Osteoblast (primary cell): ENCODE measurements around the gene ZNF750. TPM values are rescaled to one million over a fixed set of nuclear protein-coding genes. Genes with fewer than 3 reads are reported as not detected.

Source experiments
- DNase-seq: peaks from one replicate; pipeline ENCODE4 v3.0.0; 2011; ENCODE audit warnings: low spot score, mixed read lengths; ENCODE audit not compliant: insufficient read length; ENCODE audit errors: missing footprints
- H2AFZ ChIP-seq: 2 replicates; pipeline ENCODE4 v1.6.0; 2011; ENCODE audit warnings: mild to moderate bottlenecking, low read length
- H3K27ac ChIP-seq: 2 replicates; pipeline ENCODE4 v1.5.1; 2011; ENCODE audit warnings: mild to moderate bottlenecking, low read depth, low read length, moderate library complexity
- H3K27me3 ChIP-seq: 2 replicates; pipeline ENCODE4 v1.6.0; 2012; ENCODE audit warnings: mild to moderate bottlenecking, control low read depth, inconsistent platforms, low read length, moderate library complexity; ENCODE audit not compliant: insufficient read depth
- H3K36me3 ChIP-seq: 2 replicates; pipeline ENCODE4 v1.5.1; 2011; ENCODE audit warnings: mild to moderate bottlenecking, low read length, control low read depth, moderate library complexity; ENCODE audit not compliant: insufficient read depth
- H3K4me1 ChIP-seq: 2 replicates; pipeline ENCODE4 v1.5.1; 2011; ENCODE audit warnings: mild to moderate bottlenecking, low read length, control low read depth, moderate library complexity; ENCODE audit not compliant: insufficient read depth
- H3K4me2 ChIP-seq: 2 replicates; pipeline ENCODE4 v1.6.0; 2011; ENCODE audit warnings: mild to moderate bottlenecking, low read length; ENCODE audit not compliant: insufficient read depth
- H3K4me3 ChIP-seq: fragments of 200-600 bp; sonication (generic); 3 replicates; pipeline ENCODE4 v1.5.1; 2012; ENCODE audit warnings: mild to moderate bottlenecking, low read length, inconsistent platforms; ENCODE audit not compliant: insufficient read depth
- H3K79me2 ChIP-seq: 2 replicates; pipeline ENCODE4 v1.6.0; 2012; ENCODE audit warnings: mild to moderate bottlenecking, low read length, control low read depth, inconsistent platforms; ENCODE audit not compliant: insufficient read depth
- H3K9me3 ChIP-seq: 2 replicates; pipeline ENCODE4 v1.5.1; 2011; ENCODE audit warnings: low read depth, low read length, control low read depth
- H4K20me1 ChIP-seq: 2 replicates; pipeline ENCODE4 v1.6.0; 2012; ENCODE audit warnings: mild to moderate bottlenecking, low read length, control low read depth; ENCODE audit not compliant: insufficient read depth
- total RNA-seq: library from RNA; depleted of rRNA; stranded (reverse); fragments of >200 nt; gene quantifications from 2 replicates; pipeline ENCODE4 v1.2.3, GENCODE V29; 2012
- TF ChIP-seq, protein P1 (sequence below): IDR thresholded peaks from 2 replicates; pipeline ENCODE4 v1.5.1; 2011; ENCODE audit warnings: mild to moderate bottlenecking, low read depth, low read length, moderate library complexity; ENCODE audit errors: extremely low read depth

The ZNF750 gene
- total RNA-seq, 1 donor, result not detected

DNA sequence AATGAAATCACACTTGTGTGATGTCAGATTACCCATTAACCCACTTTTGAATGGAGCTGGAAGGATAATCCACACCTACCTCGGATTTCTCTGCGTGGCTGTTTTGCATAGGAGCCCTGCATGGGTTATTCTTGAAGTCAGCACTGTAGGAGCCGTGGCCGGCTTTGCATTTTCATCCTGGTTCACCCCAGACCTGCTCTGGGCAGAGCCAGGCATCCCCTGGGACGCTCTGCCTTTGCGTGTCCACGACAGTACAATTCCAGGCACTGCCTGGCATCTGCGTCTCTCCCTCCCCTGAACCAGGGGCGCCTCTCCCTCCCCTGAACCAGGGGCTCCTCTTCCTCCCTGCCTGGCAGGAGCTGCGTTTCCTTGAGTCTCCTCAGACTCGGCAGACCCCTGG lies 29.7 kb upstream of the ZNF750 start:
- Histone ChIP-seq H3K27ac (no peak overlapping the region), H3K9me3 (no peaks in the 10 kb centered on the region), H3K79me2 (peaks cover 27% of the 10 kb centered on the region), H3K4me1 (peaks cover 10% of the 10 kb centered on the region), H3K4me3 (no peak overlapping the region), H3K27me3 (no peaks in the 10 kb centered on the region), H3K4me2 (no peak overlapping the region), H3K36me3 (peaks cover 11% of the 10 kb centered on the region), H2AFZ (no peak overlapping the region), H4K20me1 (no peaks in the 10 kb centered on the region)
- DNase-seq, result no peak
- TF ChIP-seq, protein P1, sequence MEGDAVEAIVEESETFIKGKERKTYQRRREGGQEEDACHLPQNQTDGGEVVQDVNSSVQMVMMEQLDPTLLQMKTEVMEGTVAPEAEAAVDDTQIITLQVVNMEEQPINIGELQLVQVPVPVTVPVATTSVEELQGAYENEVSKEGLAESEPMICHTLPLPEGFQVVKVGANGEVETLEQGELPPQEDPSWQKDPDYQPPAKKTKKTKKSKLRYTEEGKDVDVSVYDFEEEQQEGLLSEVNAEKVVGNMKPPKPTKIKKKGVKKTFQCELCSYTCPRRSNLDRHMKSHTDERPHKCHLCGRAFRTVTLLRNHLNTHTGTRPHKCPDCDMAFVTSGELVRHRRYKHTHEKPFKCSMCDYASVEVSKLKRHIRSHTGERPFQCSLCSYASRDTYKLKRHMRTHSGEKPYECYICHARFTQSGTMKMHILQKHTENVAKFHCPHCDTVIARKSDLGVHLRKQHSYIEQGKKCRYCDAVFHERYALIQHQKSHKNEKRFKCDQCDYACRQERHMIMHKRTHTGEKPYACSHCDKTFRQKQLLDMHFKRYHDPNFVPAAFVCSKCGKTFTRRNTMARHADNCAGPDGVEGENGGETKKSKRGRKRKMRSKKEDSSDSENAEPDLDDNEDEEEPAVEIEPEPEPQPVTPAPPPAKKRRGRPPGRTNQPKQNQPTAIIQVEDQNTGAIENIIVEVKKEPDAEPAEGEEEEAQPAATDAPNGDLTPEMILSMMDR, result no peak

DNA sequence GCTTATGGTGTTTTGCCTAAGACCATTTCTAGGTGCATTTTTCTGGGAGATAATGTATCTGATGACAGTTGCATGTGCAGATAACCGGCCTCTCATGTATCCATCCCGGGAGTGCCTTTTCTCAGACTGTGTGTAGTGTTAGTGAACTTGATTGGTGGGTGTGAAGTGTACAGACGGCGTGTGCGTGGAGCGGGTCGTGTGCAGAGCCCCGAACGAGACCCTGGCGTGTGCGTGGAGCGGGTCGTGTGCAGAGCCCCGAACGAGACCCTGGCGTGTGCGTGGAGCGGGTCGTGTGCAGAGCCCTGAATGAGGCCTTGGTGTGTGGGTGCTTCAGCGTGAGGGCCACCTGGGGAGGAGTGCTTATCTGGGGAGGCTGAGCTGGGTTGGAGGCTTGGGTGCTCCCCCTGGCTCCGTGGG lies 28.9 kb upstream of the ZNF750 start:
- Histone ChIP-seq H3K4me3 (no peak overlapping the region), H2AFZ (no peak overlapping the region), H3K79me2 (peaks cover 27% of the 10 kb centered on the region), H3K27ac (no peak overlapping the region), H3K4me1 (peaks cover 18% of the 10 kb centered on the region), H4K20me1 (no peaks in the 10 kb centered on the region), H3K27me3 (no peaks in the 10 kb centered on the region), H3K36me3 (peaks cover 11% of the 10 kb centered on the region), H3K9me3 (no peaks in the 10 kb centered on the region), H3K4me2 (no peak overlapping the region)
- TF ChIP-seq, protein P1, result no peak
- DNase-seq, result no peak

DNA sequence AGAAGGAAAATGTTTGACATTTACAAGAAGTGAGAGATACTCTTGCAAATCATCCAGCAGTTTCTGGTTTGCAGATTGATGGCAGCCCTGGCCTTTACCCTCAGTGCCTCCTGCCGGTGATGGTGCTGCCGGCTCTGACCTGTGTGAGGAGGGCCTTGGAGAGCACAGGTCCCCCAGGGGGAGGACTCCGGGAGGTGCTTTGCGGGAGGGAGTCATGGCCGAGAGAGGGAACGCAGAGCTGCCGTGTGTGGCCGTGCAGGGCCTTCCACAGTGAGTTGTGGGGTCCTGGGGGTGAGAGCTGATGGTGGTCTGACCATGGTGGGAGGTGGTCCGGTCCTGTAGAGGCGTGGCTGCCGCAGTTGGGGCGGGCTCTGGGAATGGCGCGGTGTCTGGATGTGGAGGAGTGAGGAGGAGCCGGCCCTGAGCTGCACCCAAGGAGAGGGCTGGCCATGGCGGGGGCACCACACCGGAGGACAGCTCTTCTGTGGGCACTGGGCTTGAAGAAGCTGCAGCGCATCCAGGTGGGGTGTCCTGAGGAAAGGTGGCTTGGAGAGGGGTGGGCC lies 28.0 kb upstream of the ZNF750 start:
- Histone ChIP-seq H3K9me3 (no peaks in the 10 kb centered on the region), H2AFZ (no peak overlapping the region), H3K79me2 (peaks cover 27% of the 10 kb centered on the region), H3K4me1 (peaks cover 20% of the 10 kb centered on the region), H3K27me3 (no peaks in the 10 kb centered on the region), H3K36me3 (peaks cover 11% of the 10 kb centered on the region), H3K4me3 (no peak overlapping the region), H4K20me1 (no peaks in the 10 kb centered on the region), H3K4me2 (no peak overlapping the region), H3K27ac (peak overlapping the region; percentile 70)
- DNase-seq, result no peak
- TF ChIP-seq, protein P1, result no peak

DNA sequence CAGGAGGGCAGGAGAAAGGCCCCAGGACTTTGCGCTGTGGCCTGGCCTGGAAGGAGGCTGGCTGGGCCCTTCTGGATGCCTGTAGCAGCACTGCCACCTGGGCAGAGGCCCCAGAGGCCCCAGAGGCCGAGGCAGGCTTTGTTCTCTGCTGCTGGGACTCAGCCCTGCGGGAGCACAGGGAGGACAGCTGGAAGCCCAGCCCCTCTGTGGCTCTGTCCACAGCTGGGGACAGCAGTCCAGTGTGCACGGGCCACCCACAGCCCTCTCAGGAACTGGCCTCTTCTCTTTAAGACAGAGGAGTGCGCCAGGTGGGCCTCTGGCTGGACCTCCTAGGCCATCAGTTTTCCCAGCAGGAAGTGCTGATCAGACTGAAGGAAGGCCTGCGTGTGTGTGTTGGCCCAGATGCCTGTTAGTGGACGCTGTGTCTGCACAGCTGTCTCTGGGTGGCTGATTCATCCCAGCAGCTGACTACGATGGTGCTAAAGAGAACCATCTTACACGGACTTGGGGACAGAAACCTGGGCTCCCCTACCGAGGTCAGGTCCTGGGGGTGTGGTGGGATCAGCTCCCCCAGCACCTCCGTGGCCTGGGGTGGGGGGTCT lies 26.9 kb upstream of the ZNF750 start:
- Histone ChIP-seq H3K36me3 (peaks cover 11% of the 10 kb centered on the region), H3K4me2 (no peak overlapping the region), H3K4me1 (peaks cover 20% of the 10 kb centered on the region), H3K4me3 (no peak overlapping the region), H3K9me3 (no peaks in the 10 kb centered on the region), H2AFZ (peak overlapping the region; percentile 54), H3K79me2 (peaks cover 27% of the 10 kb centered on the region), H3K27ac (peak overlapping the region; percentile 70), H3K27me3 (no peaks in the 10 kb centered on the region), H4K20me1 (no peaks in the 10 kb centered on the region)
- DNase-seq, result peak; percentile 100
- TF ChIP-seq, protein P1, result no peak
